Activated naive CD8-positive, alpha-beta T cell (primary cell): ENCODE measurements around the gene PFDN1.

Experiments used
- H3K27ac Mint-ChIP-seq: one replicate; pipeline ENCODE4 v1.8.0; 2021; ENCODE audit warnings: mixed read lengths
- H3K27me3 Mint-ChIP-seq: one replicate; pipeline ENCODE4 v1.8.0; 2021; ENCODE audit warnings: mixed read lengths
- H3K36me3 Mint-ChIP-seq: one replicate; pipeline ENCODE4 v1.8.0; 2021; ENCODE audit warnings: mixed read lengths
- H3K4me1 Mint-ChIP-seq: one replicate; pipeline ENCODE4 v1.8.0; 2021; ENCODE audit warnings: low read depth, mixed read lengths
- H3K4me3 Mint-ChIP-seq: one replicate; pipeline ENCODE4 v1.8.0; 2021; ENCODE audit warnings: mild to moderate bottlenecking, mixed read lengths
- H3K9me3 Mint-ChIP-seq: one replicate; pipeline ENCODE4 v1.8.0; 2021; ENCODE audit warnings: low read depth, mixed read lengths

PFDN1 gene

DNA sequence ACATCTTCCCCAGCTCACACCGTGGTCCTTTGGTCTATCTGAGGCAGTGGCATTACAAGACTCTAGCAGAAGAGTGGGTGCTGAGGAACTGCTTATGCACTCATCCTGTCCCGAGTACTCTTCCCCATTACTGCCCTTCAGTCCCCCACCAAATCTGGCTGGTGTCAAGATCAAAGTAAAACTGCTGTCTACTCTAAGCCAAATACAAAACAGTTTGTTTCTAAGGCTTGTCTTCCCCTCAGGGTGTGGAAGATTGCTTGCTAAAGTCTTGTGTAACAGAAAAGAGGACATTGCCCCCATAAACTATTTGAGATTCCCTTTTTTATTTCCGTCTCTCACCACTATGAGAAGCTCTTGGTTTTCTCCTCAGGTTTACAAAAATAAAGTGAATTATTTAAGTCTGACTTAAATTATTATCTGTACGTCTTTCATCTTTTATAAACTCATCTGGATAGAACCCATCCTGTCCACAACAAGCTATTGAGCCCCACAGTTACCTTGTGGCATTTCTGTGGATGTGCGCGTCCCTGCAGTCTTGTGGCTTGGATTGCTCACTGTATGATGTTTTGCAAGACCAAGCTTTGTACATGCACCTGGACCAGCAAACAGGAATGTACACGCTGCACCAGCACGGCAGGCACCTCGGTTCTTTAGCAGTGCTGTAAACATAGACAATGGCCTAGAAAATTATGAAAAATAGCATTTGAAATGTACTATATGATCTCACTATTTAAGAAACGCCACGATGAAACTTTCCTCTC is 66.9 kb downstream of the PFDN1 start:
- H3K27me3 Mint-ChIP-seq = no peaks in the 10 kb centered on the region
- H3K4me3 Mint-ChIP-seq = no peak overlapping the region
- H3K36me3 Mint-ChIP-seq = no peaks in the 10 kb centered on the region
- H3K4me1 Mint-ChIP-seq = peaks cover 3% of the 10 kb centered on the region
- H3K9me3 Mint-ChIP-seq = no peaks in the 10 kb centered on the region
- no peak overlapping the region for H3K27ac Mint-ChIP-seq

DNA sequence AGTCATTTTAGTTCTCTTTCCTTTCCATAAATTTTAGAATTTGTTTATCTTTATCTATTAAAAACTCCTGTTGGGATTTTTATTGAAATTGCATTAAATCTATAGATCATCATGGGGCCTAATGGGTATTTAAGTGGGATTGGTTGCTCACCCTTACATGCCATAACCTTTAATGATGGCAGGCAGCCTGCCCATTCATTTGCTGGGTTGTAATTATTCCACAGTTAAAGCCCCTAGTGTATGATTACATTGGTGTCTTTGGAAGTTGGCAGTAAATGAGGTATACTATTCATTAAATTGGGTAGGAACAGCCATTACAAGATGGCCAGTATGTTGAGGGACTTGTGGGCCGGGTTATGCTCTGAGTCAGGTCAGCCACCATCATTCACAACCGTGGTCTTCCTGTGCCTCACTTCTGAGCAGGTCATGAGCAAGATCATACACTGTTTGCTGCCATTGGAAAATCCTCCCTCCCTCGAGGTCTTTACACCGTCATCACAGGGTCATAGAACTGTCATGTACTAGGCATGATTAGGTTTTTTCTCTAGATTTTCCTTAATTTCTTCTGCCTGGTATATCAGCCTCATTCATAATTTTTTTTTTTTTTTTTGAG is 68.4 kb downstream of the PFDN1 start:
- Mint-ChIP-seq H3K27ac (no peak overlapping the region), H3K9me3 (no peaks in the 10 kb centered on the region), H3K36me3 (no peaks in the 10 kb centered on the region), H3K4me1 (no peaks in the 10 kb centered on the region), H3K27me3 (no peaks in the 10 kb centered on the region), H3K4me3 (no peak overlapping the region)

DNA sequence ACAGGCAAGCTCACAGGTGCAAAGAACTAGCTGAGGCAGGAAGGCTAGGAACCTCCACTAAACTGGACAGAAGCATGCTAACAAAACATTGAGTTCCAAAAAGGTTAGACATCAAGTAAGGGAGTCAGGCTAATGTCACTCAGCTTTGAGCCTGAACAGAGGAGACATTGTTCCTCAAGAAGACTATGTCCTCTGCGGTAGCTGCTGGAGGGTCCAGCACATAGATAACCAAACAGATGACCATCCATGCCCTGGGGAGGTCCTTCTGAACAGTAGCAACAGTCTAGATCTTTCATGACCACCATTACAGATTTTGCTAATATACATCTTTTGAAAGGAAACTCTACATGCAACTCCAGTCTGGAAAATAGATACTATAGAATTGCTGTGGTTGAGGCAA is 70.2 kb downstream of the PFDN1 start:
- H3K4me1 Mint-ChIP-seq = no peaks in the 10 kb centered on the region
- H3K36me3 Mint-ChIP-seq = no peaks in the 10 kb centered on the region
- H3K4me3 Mint-ChIP-seq = no peak overlapping the region
- H3K27ac Mint-ChIP-seq = no peak overlapping the region
- no peaks in the 10 kb centered on the region for H3K9me3 Mint-ChIP-seq
- H3K27me3 Mint-ChIP-seq = no peaks in the 10 kb centered on the region

DNA sequence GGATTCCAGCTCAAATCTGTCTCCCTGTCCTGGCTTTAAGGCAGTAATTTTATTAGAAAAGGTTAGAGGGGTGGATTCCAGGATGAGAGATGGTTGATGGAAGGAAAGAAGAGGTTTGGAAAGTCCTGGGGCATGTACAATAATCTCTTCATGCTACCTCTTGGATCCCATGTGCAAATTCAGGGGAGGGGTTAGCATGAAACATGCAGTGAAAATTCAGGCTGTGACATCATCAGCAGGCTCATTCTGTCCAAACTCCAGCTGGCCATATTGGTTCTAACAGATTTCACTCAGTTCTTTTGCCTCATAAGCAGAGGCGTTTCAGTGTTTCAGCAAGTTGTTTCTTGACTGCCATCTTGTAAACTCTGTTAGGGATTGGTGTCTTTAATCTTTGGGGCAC is 72.5 kb downstream of the PFDN1 start:
- Mint-ChIP-seq H3K27ac (no peak overlapping the region), H3K27me3 (no peaks in the 10 kb centered on the region), H3K4me3 (no peak overlapping the region), H3K36me3 (no peaks in the 10 kb centered on the region), H3K4me1 (no peaks in the 10 kb centered on the region), H3K9me3 (no peaks in the 10 kb centered on the region)

DNA sequence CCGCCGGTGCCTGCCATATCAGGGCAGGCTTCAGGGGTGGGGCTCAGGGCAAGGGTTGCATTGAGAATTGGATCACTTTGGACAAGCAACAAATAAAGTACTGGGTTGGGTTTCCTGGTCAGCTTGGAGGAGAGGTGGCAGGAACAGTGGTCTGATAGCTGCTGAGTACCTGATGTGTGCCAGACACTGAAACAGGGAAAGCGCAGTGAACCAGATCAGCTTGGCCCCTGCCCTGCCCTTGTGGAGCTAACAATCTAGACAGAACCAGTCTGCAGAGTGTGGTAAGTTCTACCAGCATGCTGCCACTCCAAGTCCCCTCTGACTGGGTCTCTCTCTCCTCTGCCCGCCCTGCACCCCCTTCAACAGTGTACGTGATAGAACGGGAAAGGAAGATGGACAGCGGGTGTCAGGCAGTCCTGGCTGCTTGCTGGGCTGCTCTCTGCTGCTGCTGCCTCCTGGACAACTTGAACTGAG is 74.5 kb downstream of the PFDN1 start:
- Mint-ChIP-seq H3K27me3 (peaks cover 1% of the 10 kb centered on the region), H3K9me3 (no peaks in the 10 kb centered on the region), H3K4me3 (no peak overlapping the region), H3K36me3 (no peaks in the 10 kb centered on the region), H3K4me1 (no peaks in the 10 kb centered on the region), H3K27ac (no peak overlapping the region)

DNA sequence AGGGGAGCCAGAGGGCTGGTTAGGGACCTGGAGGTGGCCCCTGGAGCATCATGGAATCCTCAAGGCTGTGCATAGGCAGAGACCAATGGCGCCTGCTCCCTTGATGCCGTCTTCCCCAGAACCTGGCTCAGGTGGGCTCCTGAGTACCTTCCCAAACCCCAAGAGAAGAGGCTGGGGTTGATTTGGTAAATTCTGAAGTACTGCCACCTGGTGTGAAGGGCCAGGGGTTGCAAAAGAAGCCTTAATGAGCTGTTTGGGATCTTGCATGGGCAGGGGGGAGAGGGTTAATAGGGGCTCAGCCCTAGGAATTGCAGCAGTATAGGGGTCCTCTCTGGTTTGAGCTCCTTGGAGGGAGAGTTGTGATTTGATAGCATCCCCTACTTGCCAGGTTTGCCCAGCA is 75.9 kb downstream of the PFDN1 start:
- no peak overlapping the region for H3K4me3 Mint-ChIP-seq
- H3K27me3 Mint-ChIP-seq = peaks cover 1% of the 10 kb centered on the region
- no peaks in the 10 kb centered on the region for H3K36me3 Mint-ChIP-seq
- H3K9me3 Mint-ChIP-seq = no peaks in the 10 kb centered on the region
- H3K27ac Mint-ChIP-seq = no peak overlapping the region
- peaks cover 4% of the 10 kb centered on the region for H3K4me1 Mint-ChIP-seq

DNA sequence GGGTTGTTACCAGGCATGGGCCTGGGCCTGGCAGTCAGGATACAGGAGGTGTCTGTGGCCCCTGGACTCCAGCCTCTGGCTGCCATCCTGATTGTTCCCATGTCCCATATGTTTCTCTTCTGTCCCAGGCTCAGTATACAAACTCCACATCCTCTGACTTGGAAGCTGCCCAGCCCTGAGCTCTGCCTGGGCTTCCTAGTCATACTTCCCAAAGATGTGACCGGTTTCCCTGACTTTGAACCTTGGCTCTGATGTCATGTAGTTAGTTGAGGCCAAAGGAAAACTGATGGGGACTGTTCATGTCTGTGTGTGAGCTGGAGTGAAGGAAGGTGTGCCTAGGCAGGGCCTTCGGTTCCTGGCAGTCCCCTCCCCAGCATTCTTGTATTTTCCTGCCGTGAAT is 77.5 kb downstream of the PFDN1 start:
- Mint-ChIP-seq H3K9me3 (no peaks in the 10 kb centered on the region), H3K4me1 (peaks cover 17% of the 10 kb centered on the region), H3K4me3 (no peak overlapping the region), H3K36me3 (no peaks in the 10 kb centered on the region), H3K27me3 (peaks cover 1% of the 10 kb centered on the region), H3K27ac (no peak overlapping the region)

DNA sequence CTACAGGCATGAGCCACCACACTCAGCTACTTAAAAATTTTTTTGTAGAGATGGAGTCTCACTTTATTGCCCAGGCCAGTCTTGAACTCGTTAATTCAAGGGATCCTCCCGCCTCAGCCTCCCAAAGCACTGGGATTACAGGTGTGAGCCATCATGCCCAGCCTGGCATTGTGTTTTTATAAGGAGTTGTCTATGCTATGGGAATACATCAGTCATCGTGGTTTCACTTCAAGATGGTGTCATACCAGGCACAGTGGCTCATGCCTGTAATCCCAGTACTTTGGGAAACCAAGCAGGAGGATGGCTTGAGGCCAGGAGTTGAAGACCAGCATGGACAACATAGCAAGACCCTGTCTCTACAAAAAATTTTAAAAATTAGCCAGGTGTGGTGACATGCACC is 78.2 kb downstream of the PFDN1 start:
- H3K27me3 Mint-ChIP-seq = peaks cover 1% of the 10 kb centered on the region

DNA sequence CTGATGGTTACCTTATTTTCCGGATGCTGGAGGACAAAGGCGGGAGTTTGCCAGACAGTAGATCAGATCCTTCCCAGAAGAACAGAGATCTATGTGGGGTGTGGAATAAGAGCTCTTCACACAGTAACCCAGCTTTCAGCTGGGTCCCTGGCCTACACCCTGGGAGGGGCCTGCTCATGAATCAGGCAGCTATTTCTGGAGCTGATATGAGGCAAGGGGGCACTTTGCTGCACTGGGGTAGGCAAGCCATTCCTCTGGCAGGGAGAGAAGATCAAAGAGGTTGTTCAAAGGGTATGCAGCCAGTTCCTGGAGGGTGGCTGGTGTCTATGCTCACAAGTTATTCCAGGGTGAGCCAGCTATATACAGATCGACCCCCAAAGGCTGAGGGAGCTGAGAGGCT is 79.3 kb downstream of the PFDN1 start:
- Mint-ChIP-seq H3K4me1 (peaks cover 24% of the 10 kb centered on the region), H3K4me3 (no peak overlapping the region)

More for the DNA sequence above, 78.2 kb downstream of the PFDN1 start:
- H3K9me3 Mint-ChIP-seq = no peaks in the 10 kb centered on the region
- no peak overlapping the region for H3K4me3 Mint-ChIP-seq
- H3K4me1 Mint-ChIP-seq = peaks cover 24% of the 10 kb centered on the region
- H3K27ac Mint-ChIP-seq = no peak overlapping the region
- no peaks in the 10 kb centered on the region for H3K36me3 Mint-ChIP-seq

DNA sequence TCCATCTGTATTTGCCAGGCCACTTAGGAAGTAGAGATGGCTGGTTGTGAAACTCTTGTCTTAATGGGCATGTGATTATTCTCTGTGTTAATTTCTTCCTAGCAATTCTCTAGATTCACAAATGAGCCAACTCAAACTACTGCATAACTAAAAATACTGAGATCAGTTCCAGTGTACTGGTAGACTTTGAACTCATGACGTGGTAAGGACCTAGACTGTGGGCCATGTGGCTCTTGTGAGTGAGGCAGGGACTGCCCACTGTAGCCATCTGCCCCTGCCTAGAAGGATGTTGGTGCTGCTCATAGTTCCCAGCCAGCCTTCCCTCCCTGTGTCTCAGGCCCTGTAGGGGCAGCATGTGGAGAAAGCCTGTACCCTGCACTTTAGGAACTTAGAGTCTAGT is 80.5 kb downstream of the PFDN1 start:
- no peaks in the 10 kb centered on the region for H3K36me3 Mint-ChIP-seq
- H3K4me1 Mint-ChIP-seq = peaks cover 24% of the 10 kb centered on the region
- no peaks in the 10 kb centered on the region for H3K9me3 Mint-ChIP-seq
- H3K4me3 Mint-ChIP-seq = no peak overlapping the region
- no peak overlapping the region for H3K27ac Mint-ChIP-seq
- peaks cover 1% of the 10 kb centered on the region for H3K27me3 Mint-ChIP-seq

More for the DNA sequence above, 79.3 kb downstream of the PFDN1 start:
- peaks cover 1% of the 10 kb centered on the region for H3K27me3 Mint-ChIP-seq
- H3K9me3 Mint-ChIP-seq = no peaks in the 10 kb centered on the region
- H3K36me3 Mint-ChIP-seq = no peaks in the 10 kb centered on the region
- H3K27ac Mint-ChIP-seq = no peak overlapping the region

DNA sequence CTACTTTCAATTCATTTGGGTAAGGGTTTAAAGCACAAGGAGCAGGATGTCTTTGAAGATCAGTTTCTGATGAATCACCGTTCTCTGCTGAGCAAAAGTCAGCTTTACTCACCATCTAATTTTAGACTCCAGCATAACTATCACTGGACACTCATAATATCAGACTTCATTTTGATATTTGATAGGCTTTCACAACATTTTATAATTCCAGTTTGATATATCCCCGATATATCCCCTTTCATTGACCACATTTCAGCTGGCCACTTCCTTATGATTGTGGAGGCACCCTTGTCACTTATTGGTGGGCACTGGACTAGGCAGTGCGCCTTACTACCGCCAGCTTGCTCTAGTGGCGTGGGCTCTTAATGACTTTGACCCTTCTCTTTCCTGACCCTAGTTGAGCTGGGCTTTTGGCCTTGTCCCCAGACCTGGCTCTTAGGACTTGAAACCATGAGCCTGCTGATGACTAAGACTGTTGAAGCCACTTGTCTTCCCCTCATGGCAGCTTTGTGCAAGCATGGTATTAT is 81.1 kb downstream of the PFDN1 start:
- peak overlapping the region; percentile 23 for H3K27ac Mint-ChIP-seq
- H3K36me3 Mint-ChIP-seq = no peaks in the 10 kb centered on the region
- peaks cover 24% of the 10 kb centered on the region for H3K4me1 Mint-ChIP-seq
- H3K9me3 Mint-ChIP-seq = no peaks in the 10 kb centered on the region
- peaks cover 1% of the 10 kb centered on the region for H3K27me3 Mint-ChIP-seq
- peak overlapping the region; percentile 30 for H3K4me3 Mint-ChIP-seq

DNA sequence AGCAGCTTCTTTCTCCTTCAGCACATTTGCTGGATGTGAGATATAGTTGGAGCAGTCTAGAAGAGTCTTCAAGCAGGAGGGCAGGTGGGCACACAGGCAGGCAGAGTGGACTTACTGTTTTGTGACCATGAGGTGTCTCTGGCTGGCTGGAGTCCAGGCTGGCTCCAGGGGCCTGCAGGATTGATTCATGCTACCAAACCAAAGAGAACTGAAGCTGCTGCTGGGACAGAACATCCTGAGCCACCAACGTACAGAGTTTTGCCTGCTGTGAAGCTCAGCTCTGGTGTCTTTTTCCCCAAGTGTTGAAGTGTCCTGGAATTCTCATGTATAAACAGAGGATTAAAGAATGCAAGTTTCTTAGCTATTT is 82.2 kb downstream of the PFDN1 start:
- Mint-ChIP-seq H3K36me3 (no peaks in the 10 kb centered on the region), H3K27ac (no peak overlapping the region), H3K4me1 (peaks cover 24% of the 10 kb centered on the region), H3K27me3 (peaks cover 1% of the 10 kb centered on the region), H3K4me3 (no peak overlapping the region), H3K9me3 (no peaks in the 10 kb centered on the region)

DNA sequence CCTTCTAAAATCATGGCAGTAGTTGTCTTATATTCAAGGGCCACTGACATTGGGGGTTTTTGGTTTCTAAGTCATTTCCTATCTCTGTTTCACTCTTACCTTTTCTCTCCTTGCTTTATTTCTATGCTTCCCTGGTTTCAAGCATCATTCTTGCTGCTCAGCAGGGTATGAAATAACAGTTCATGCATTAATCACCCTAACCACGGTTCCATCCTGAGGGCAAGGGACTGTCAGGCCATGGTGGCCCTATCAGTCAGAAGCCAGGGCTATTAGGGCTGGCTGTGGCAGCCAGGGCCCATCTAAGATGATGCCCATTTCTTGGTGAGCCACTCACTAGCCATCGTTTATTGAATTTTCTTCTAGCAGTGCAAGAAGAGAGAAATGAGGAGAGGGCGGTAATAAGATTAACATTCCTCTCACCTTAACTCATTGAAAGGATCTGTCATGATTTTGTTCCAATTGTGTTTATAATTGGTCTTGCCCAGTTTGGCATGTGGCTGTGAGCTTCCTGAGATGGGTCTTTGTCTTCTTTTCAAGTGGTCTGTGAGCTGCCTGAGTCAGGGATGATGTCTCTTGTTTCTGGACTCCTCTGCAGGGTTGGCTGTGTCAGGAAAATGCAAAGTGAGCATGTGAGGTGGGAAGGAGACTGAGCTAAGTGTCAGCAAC is 82.7 kb downstream of the PFDN1 start:
- Mint-ChIP-seq H3K27ac (no peak overlapping the region), H3K36me3 (no peaks in the 10 kb centered on the region), H3K4me1 (peaks cover 24% of the 10 kb centered on the region), H3K27me3 (peaks cover 1% of the 10 kb centered on the region), H3K4me3 (no peak overlapping the region), H3K9me3 (no peaks in the 10 kb centered on the region)

DNA sequence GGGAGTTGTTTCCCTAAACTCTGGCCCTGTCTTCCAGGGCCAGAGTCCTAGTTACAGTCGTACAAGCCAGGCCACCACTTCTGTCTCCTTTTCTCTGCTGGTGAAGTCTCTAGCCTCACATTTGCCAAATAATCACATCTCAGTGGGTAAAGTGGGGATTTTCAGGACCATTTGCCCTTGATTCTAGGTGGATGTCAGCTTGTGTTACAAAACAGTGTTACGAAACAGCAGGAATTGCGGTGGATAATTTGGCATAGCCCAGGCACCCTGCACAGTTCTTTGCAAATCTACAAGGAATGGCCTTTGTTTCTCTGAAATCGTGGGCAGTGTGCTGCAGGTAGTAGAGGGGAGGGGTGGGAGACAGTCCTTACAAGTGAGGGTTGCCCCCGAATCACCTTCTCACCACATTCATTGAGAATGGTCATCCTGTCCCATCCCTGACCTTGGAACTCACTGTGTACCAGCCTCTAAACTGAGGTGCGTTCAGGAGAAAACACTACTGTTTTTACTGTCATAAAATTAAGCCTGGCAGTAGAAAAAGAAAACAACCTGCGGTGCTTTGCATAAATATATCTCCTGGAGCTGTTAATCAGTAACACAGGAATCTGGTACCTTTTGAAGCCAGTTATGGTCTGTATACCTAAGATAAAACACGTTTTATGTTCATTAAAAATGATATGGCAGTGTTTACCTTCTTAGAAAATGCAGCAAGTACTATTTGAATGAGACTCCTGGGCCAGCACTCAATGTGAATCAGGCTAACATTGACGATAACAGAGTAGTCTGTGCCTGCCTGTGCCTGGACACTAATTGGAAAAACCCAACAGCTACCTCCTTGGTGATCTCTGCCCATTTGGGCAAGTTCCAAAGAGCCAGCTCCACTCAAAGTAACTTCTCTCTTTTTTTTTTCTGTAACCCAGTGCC is 83.6 kb downstream of the PFDN1 start:
- Mint-ChIP-seq H3K4me1 (peaks cover 26% of the 10 kb centered on the region), H3K9me3 (no peaks in the 10 kb centered on the region), H3K27me3 (peaks cover 1% of the 10 kb centered on the region), H3K27ac (no peak overlapping the region), H3K4me3 (no peak overlapping the region), H3K36me3 (no peaks in the 10 kb centered on the region)
